Activated CD4-positive, alpha-beta memory T cell treated with anti-CD3 and anti-CD28 coated beads, Interleukin-2, amount 10 ng/mL, durations not matched to agents 7 days and 5 days (primary cell): Measurements from ENCODE around the gene RGS6. TPM values are rescaled to one million over a fixed set of nuclear protein-coding genes. Genes with fewer than 3 reads are reported as not detected.
"Not testable (repeated sequence)": the region's sequence is repeated elsewhere in the genome, so short reads cannot be mapped to it uniquely, and the experiment has no call there.

Source experiments
- CTCF ChIA-PET: fragments of 350-600 bp; sonication (Branson Sonifier 250); formaldehyde crosslinking; loops from one replicate; lab custom pipeline; 2021; ENCODE audit warnings: antibody characterized with exemption, inconsistent platforms; lab: Charles Lee
- POLR2A ChIA-PET: fragments of 350-600 bp; sonication (Branson Sonifier 250); formaldehyde crosslinking; loops from one replicate; lab custom pipeline; 2021; ENCODE audit warnings: antibody characterized with exemption; lab: Charles Lee
- DNase-seq: peaks from one replicate; pipeline ENCODE4 v3.0.0-alpha.2; 2020
- H3K27ac Mint-ChIP-seq: one replicate; pipeline ENCODE4 v1.8.0; 2021; ENCODE audit warnings: mild to moderate bottlenecking, mixed read lengths
- H3K27me3 Mint-ChIP-seq: one replicate; pipeline ENCODE4 v1.8.0; 2021; ENCODE audit warnings: mixed read lengths
- H3K36me3 Mint-ChIP-seq: one replicate; pipeline ENCODE4 v1.8.0; 2021; ENCODE audit warnings: low read depth, mixed read lengths
- H3K4me1 Mint-ChIP-seq: one replicate; pipeline ENCODE4 v1.8.0; 2021; ENCODE audit warnings: mixed read lengths
- H3K4me3 Mint-ChIP-seq: one replicate; pipeline ENCODE4 v1.8.0; 2021; ENCODE audit warnings: mild to moderate bottlenecking, mixed read lengths
- H3K9me3 Mint-ChIP-seq: one replicate; pipeline ENCODE4 v1.8.0; 2021; ENCODE audit warnings: mixed read lengths
- total RNA-seq, 2 experiments: library from RNA; stranded (reverse); gene quantifications; one replicate each; pipeline ENCODE4 v1.2.3, GENCODE V29; 2021

RGS6 gene
- total RNA-seq, 2 experiments from 2014 or later = 2.0 to 3.1 TPM

- Mint-ChIP-seq H3K27ac (no peak overlapping the region), H3K36me3 (peaks cover 21% of the 10 kb centered on the region), H3K4me3 (no peak overlapping the region), H3K27me3 (peaks cover 15% of the 10 kb centered on the region), H3K9me3 (peaks cover 25% of the 10 kb centered on the region), H3K4me1 (no peaks in the 10 kb centered on the region)
- no peak for DNase-seq
- ChIA-PET CTCF (no interaction called here), POLR2A (interaction anchor here (0.8 kb wide), 1 partner anchor 25 kb away, joined by 3 read pairs; no protein-coding TSS in a partner anchor)
These were observed 532.0 kb downstream of the RGS6 start for GRCh38 chr14:72464226-72464625.

GRCh38 chr14:72466325-72466724, 534.1 kb downstream of the RGS6 start:
- Mint-ChIP-seq H3K27me3 (peaks cover 17% of the 10 kb centered on the region), H3K36me3 (peaks cover 18% of the 10 kb centered on the region), H3K27ac (no peak overlapping the region), H3K4me1 (no peaks in the 10 kb centered on the region), H3K9me3 (peaks cover 22% of the 10 kb centered on the region), H3K4me3 (no peak overlapping the region)
- ChIA-PET POLR2A (no interaction called here), CTCF (interaction anchor here (0.6 to 1.3 kb wide), 2 partner anchors 8 to 178 kb away, joined by 3 read pairs; no protein-coding TSS in a partner anchor)
- no peak for DNase-seq

GRCh38 chr14:72471346-72471745, 539.1 kb downstream of the RGS6 start:
- POLR2A ChIA-PET = no interaction called here
- Mint-ChIP-seq H3K36me3 (peaks cover 11% of the 10 kb centered on the region), H3K27ac (no peak overlapping the region), H3K27me3 (peaks cover 4% of the 10 kb centered on the region), H3K4me3 (no peak overlapping the region), H3K4me1 (peaks cover 32% of the 10 kb centered on the region), H3K9me3 (peaks cover 9% of the 10 kb centered on the region)
- CTCF ChIA-PET = no interaction called here
- no peak for DNase-seq

- Mint-ChIP-seq H3K27me3 (peaks cover 2% of the 10 kb centered on the region), H3K27ac (no peak overlapping the region), H3K4me1 (peaks cover 47% of the 10 kb centered on the region), H3K36me3 (peaks cover 4% of the 10 kb centered on the region), H3K9me3 (peaks cover 1% of the 10 kb centered on the region), H3K4me3 (no peak overlapping the region)
- POLR2A ChIA-PET = interaction anchor here (0.9 to 10.1 kb wide), 2 partner anchors 10 to 31 kb away, joined by 3 to 210 read pairs; no protein-coding TSS in a partner anchor
- CTCF ChIA-PET = interaction anchor here (1.1 to 8.6 kb wide), 12 partner anchors 9 to 432 kb away, joined by 3 to 85 read pairs (median 4); no protein-coding TSS in a partner anchor
- DNase-seq = no peak
These were observed 540.6 kb downstream of the RGS6 start for GRCh38 chr14:72472845-72473244.

- DNase-seq = peak; percentile 89
- Mint-ChIP-seq H3K9me3 (peaks cover 4% of the 10 kb centered on the region), H3K27me3 (no peaks in the 10 kb centered on the region), H3K4me3 (peak overlapping the region; percentile 60), H3K36me3 (peaks cover 10% of the 10 kb centered on the region), H3K4me1 (peaks cover 80% of the 10 kb centered on the region), H3K27ac (peak overlapping the region; percentile 99)
- CTCF ChIA-PET = interaction anchor here (0.6 to 8.6 kb wide), 14 partner anchors 20 to 582 kb away, joined by 3 to 85 read pairs (median 4); partner anchors contain the start of genes DPF3 and RBM25
- POLR2A ChIA-PET = interaction anchor here (0.5 to 10.1 kb wide), 16 partner anchors 12 to 582 kb away, joined by 3 to 210 read pairs (median 4); partner anchors contain the start of genes DPF3 and RBM25
These were observed 544.6 kb downstream of the RGS6 start for GRCh38 chr14:72476657-72477499.

- peak overlapping the region; percentile 99 for H3K27ac Mint-ChIP-seq
- POLR2A ChIA-PET = interaction anchor here (0.5 to 10.1 kb wide), 17 partner anchors 11 to 581 kb away, joined by 3 to 210 read pairs (median 4); partner anchors contain the start of genes DPF3 and RBM25
- H3K36me3 Mint-ChIP-seq = peaks cover 17% of the 10 kb centered on the region
- peaks cover 81% of the 10 kb centered on the region for H3K4me1 Mint-ChIP-seq
- H3K9me3 Mint-ChIP-seq = peaks cover 10% of the 10 kb centered on the region
- CTCF ChIA-PET = interaction anchor here (0.8 to 8.6 kb wide), 13 partner anchors 21 to 581 kb away, joined by 3 to 85 read pairs (median 4); partner anchors contain the start of genes DPF3 and RBM25
- DNase-seq = peak; percentile 33
- not testable (repeated sequence) for H3K27me3 Mint-ChIP-seq
- H3K4me3 Mint-ChIP-seq = peak overlapping the region; percentile 60
These were observed 545.3 kb downstream of the RGS6 start for GRCh38 chr14:72477578-72477977.

- ChIA-PET CTCF (interaction anchor here (1.1 to 8.6 kb wide), 6 partner anchors 24 to 426 kb away, joined by 3 to 85 read pairs (median 12); partner anchors contain the start of gene DPF3), POLR2A (interaction anchor here (1.2 to 10.1 kb wide), 7 partner anchors 18 to 517 kb away, joined by 3 to 210 read pairs (median 15); partner anchors contain the start of gene DPF3)
- no peak overlapping the region for H3K4me3 Mint-ChIP-seq
- peaks cover 86% of the 10 kb centered on the region for H3K4me1 Mint-ChIP-seq
- no peak for DNase-seq
- H3K9me3 Mint-ChIP-seq = peaks cover 16% of the 10 kb centered on the region
- peak overlapping the region; percentile 99 for H3K27ac Mint-ChIP-seq
- H3K27me3 Mint-ChIP-seq = no peaks in the 10 kb centered on the region
- peaks cover 25% of the 10 kb centered on the region for H3K36me3 Mint-ChIP-seq
These were observed 546.3 kb downstream of the RGS6 start for GRCh38 chr14:72478471-72478893.

GRCh38 chr14:72479461-72479931, 547.3 kb downstream of the RGS6 start:
- Mint-ChIP-seq H3K27me3 (no peaks in the 10 kb centered on the region), H3K4me1 (peaks cover 83% of the 10 kb centered on the region), H3K36me3 (peaks cover 32% of the 10 kb centered on the region), H3K9me3 (peaks cover 22% of the 10 kb centered on the region), H3K27ac (peak overlapping the region; percentile 84), H3K4me3 (peak overlapping the region; percentile 16)
- POLR2A ChIA-PET = interaction anchor here (1.3 to 10.1 kb wide), 6 partner anchors 9 to 516 kb away, joined by 3 to 210 read pairs (median 6); no protein-coding TSS in a partner anchor
- CTCF ChIA-PET = interaction anchor here (1.2 to 8.6 kb wide), 4 partner anchors 25 to 469 kb away, joined by 3 to 85 read pairs (median 22); no protein-coding TSS in a partner anchor
- peak; percentile 21 for DNase-seq

GRCh38 chr14:72480464-72481243, 548.4 kb downstream of the RGS6 start:
- CTCF ChIA-PET = interaction anchor here (0.8 to 8.6 kb wide), 4 partner anchors 29 to 468 kb away, joined by 3 to 85 read pairs (median 3); no protein-coding TSS in a partner anchor
- DNase-seq = no peak
- peak overlapping the region; percentile 84 for H3K27ac Mint-ChIP-seq
- H3K36me3 Mint-ChIP-seq = peaks cover 37% of the 10 kb centered on the region
- H3K27me3 Mint-ChIP-seq = no peaks in the 10 kb centered on the region
- no peak overlapping the region for H3K4me3 Mint-ChIP-seq
- H3K9me3 Mint-ChIP-seq = peaks cover 28% of the 10 kb centered on the region
- peaks cover 73% of the 10 kb centered on the region for H3K4me1 Mint-ChIP-seq
- POLR2A ChIA-PET = interaction anchor here (1.4 to 10.1 kb wide), 4 partner anchors 29 to 45 kb away, joined by 3 to 210 read pairs (median 6); no protein-coding TSS in a partner anchor

GRCh38 chr14:72483311-72483710, 551.1 kb downstream of the RGS6 start:
- peaks cover 7% of the 10 kb centered on the region for H3K27me3 Mint-ChIP-seq
- DNase-seq = no peak
- peaks cover 42% of the 10 kb centered on the region for H3K9me3 Mint-ChIP-seq
- peaks cover 53% of the 10 kb centered on the region for H3K36me3 Mint-ChIP-seq
- ChIA-PET POLR2A (interaction anchor here (1.6 kb wide), 1 partner anchor 443 kb away, joined by 4 read pairs; the partner anchor contains the start of gene DCAF4), CTCF (interaction anchor here (1.4 kb wide), 1 partner anchor 31 kb away, joined by 4 read pairs; no protein-coding TSS in a partner anchor)
- H3K27ac Mint-ChIP-seq = no peak overlapping the region
- no peak overlapping the region for H3K4me3 Mint-ChIP-seq
- peaks cover 47% of the 10 kb centered on the region for H3K4me1 Mint-ChIP-seq

GRCh38 chr14:72485695-72486094, 553.5 kb downstream of the RGS6 start:
- DNase-seq = no peak
- Mint-ChIP-seq H3K4me3 (no peak overlapping the region), H3K36me3 (peaks cover 66% of the 10 kb centered on the region), H3K27me3 (peaks cover 24% of the 10 kb centered on the region), H3K9me3 (peaks cover 52% of the 10 kb centered on the region), H3K27ac (no peak overlapping the region), H3K4me1 (peaks cover 23% of the 10 kb centered on the region)
- CTCF ChIA-PET = no interaction called here
- POLR2A ChIA-PET = no interaction called here
